Measurements from ENCODE around the gene NR2E1. TPM values are rescaled to one million over a fixed set of nuclear protein-coding genes. Genes with fewer than 3 reads are reported as not detected.

The NR2E1 gene
- polyA plus RNA-seq, 10 donors, result 0.07 to 0.13 (median 0.13) TPM; not detected in 7

GRCh38 chr6:108145639-108146038, 20.2 kb upstream of the NR2E1 start:
- no peak for DNase-seq

GRCh38 chr6:108152446-108152845, 13.4 kb upstream of the NR2E1 start:
- no peak for DNase-seq

GRCh38 chr6:108156180-108156937, 9.5 kb upstream of the NR2E1 start:
- peak in 1 of 3 donors; percentile 38 for DNase-seq

GRCh38 chr6:108156938-108157233, 8.9 kb upstream of the NR2E1 start:
- DNase-seq, result peak in 1 of 3 donors; percentile 40

GRCh38 chr6:108157234-108157980, 8.4 kb upstream of the NR2E1 start:
- DNase-seq, result peak in 1 of 3 donors; percentile 32

GRCh38 chr6:108157981-108158525, 7.8 kb upstream of the NR2E1 start:
- peak in 1 of 3 donors; percentile 49 for DNase-seq

GRCh38 chr6:108159981-108160380, 5.8 kb upstream of the NR2E1 start:
- peak in 1 of 3 donors; percentile 12 for DNase-seq

- DNase-seq, result no peak
These were observed 4.0 kb upstream of the NR2E1 start for GRCh38 chr6:108161724-108162282.

GRCh38 chr6:108163267-108163643, 2.6 kb upstream of the NR2E1 start:
- no peak for DNase-seq

- peak in 1 of 3 donors; percentile 11 for DNase-seq
These were observed 1.9 kb upstream of the NR2E1 start for GRCh38 chr6:108163644-108164542.

GRCh38 chr6:108164543-108164814, 1.3 kb upstream of the NR2E1 start:
- no peak for DNase-seq

GRCh38 chr6:108164815-108165706, 761 bp upstream of the NR2E1 start:
- peak in 1 of 3 donors; percentile 38 for DNase-seq

- DNase-seq, result peak in 1 of 3 donors; percentile 24
These were observed 1.0 kb downstream of the NR2E1 start for GRCh38 chr6:108166664-108167448.

GRCh38 chr6:108167449-108168089, 1.7 kb downstream of the NR2E1 start:
- peak in 1 of 3 donors; percentile 50 for DNase-seq

GRCh38 chr6:108168090-108168463, 2.3 kb downstream of the NR2E1 start:
- DNase-seq, result no peak

GRCh38 chr6:108168501-108169463, 3.0 kb downstream of the NR2E1 start:
- peak in 1 of 3 donors; percentile 66 for DNase-seq

- no peak for DNase-seq
These were observed 3.9 kb downstream of the NR2E1 start for GRCh38 chr6:108169464-108170331.
